ENCODE data around the gene SYCP2L.
A peak's percentile ranks its signal among the peaks of the same experiment; 100 is the strongest.

The SYCP2L gene

GRCh38 chr6:10886691-10887502 is at the start of gene SYCP2L (continued):
- TF ChIP-seq INSM2 (tag by site-specific recombination; IDR thresholded peaks at IDR 0.05) (peak; percentile 62), ZBTB20 (tag by site-specific recombination; IDR thresholded peaks at IDR 0.05) (peak; percentile 82), ZBTB7A (tag by site-specific recombination; IDR thresholded peaks at IDR 0.05; ENCODE audit: low read depth) (peak; percentile 65), SETDB1 (IDR thresholded peaks at IDR 0.05; ENCODE audit: insufficient read length, low read length) (peak; percentile 40), CTCF (tag by site-specific recombination; IDR thresholded peaks at IDR 0.05) (peak; percentile 98), ZBTB21 (tag by site-specific recombination; IDR thresholded peaks at IDR 0.05) (peak; percentile 90), TCF7L2 (IDR thresholded peaks at IDR 0.05; ENCODE audit: borderline replicate concordance, low read depth, low read length) (no peak), ZNF449 (tag by site-specific recombination; IDR thresholded peaks at IDR 0.05) (peak; percentile 24; the same call in 1 of the 2 replicates), KLF10 (tag by site-specific recombination; IDR thresholded peaks at IDR 0.05) (peak; percentile 66; the same call in 1 of the 2 replicates), KLF9 (tag by site-specific recombination; IDR thresholded peaks at IDR 0.05; ENCODE audit: low read depth) (peak; percentile 71; the same call in 1 of the 2 replicates), ZNF121 (tag by site-specific recombination; IDR thresholded peaks at IDR 0.05) (no peak), GLIS1 (tag by site-specific recombination; IDR thresholded peaks at IDR 0.05) (peak; percentile 52; the same call in 1 of the 2 replicates), ZNF274 (IDR thresholded peaks at IDR 0.05; ENCODE audit: low read length) (no peak), ZNF274 (tag by site-specific recombination; IDR thresholded peaks at IDR 0.05; ENCODE audit: borderline replicate concordance) (no peak), ZNF677 (tag by site-specific recombination; IDR thresholded peaks at IDR 0.05) (0 out of 2 replicates have a peak, but pooled peaks have one; percentile 7), ZNF335 (tag by site-specific recombination; conservative IDR thresholded peaks at IDR 0.05) (peak; percentile 11), ZNF10 (tag by site-specific recombination; IDR thresholded peaks at IDR 0.05) (0 out of 2 replicates have a peak, but pooled peaks have one; percentile 40), ZBTB8A (tag by site-specific recombination; IDR thresholded peaks at IDR 0.05) (peak; percentile 85)
- TF ChIP-seq, protein P1, sequence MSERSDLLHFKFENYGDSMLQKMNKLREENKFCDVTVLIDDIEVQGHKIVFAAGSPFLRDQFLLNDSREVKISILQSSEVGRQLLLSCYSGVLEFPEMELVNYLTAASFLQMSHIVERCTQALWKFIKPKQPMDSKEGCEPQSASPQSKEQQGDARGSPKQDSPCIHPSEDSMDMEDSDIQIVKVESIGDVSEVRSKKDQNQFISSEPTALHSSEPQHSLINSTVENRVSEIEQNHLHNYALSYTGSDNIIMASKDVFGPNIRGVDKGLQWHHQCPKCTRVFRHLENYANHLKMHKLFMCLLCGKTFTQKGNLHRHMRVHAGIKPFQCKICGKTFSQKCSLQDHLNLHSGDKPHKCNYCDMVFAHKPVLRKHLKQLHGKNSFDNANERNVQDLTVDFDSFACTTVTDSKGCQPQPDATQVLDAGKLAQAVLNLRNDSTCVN (tag by site-specific recombination; optimal IDR thresholded peaks at IDR 0.05) = peak; percentile 80
- TF ChIP-seq, protein P2, sequence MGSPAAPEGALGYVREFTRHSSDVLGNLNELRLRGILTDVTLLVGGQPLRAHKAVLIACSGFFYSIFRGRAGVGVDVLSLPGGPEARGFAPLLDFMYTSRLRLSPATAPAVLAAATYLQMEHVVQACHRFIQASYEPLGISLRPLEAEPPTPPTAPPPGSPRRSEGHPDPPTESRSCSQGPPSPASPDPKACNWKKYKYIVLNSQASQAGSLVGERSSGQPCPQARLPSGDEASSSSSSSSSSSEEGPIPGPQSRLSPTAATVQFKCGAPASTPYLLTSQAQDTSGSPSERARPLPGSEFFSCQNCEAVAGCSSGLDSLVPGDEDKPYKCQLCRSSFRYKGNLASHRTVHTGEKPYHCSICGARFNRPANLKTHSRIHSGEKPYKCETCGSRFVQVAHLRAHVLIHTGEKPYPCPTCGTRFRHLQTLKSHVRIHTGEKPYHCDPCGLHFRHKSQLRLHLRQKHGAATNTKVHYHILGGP (tag by site-specific recombination; IDR thresholded peaks at IDR 0.05) = peak; percentile 98
- TF ChIP-seq, protein P3, sequence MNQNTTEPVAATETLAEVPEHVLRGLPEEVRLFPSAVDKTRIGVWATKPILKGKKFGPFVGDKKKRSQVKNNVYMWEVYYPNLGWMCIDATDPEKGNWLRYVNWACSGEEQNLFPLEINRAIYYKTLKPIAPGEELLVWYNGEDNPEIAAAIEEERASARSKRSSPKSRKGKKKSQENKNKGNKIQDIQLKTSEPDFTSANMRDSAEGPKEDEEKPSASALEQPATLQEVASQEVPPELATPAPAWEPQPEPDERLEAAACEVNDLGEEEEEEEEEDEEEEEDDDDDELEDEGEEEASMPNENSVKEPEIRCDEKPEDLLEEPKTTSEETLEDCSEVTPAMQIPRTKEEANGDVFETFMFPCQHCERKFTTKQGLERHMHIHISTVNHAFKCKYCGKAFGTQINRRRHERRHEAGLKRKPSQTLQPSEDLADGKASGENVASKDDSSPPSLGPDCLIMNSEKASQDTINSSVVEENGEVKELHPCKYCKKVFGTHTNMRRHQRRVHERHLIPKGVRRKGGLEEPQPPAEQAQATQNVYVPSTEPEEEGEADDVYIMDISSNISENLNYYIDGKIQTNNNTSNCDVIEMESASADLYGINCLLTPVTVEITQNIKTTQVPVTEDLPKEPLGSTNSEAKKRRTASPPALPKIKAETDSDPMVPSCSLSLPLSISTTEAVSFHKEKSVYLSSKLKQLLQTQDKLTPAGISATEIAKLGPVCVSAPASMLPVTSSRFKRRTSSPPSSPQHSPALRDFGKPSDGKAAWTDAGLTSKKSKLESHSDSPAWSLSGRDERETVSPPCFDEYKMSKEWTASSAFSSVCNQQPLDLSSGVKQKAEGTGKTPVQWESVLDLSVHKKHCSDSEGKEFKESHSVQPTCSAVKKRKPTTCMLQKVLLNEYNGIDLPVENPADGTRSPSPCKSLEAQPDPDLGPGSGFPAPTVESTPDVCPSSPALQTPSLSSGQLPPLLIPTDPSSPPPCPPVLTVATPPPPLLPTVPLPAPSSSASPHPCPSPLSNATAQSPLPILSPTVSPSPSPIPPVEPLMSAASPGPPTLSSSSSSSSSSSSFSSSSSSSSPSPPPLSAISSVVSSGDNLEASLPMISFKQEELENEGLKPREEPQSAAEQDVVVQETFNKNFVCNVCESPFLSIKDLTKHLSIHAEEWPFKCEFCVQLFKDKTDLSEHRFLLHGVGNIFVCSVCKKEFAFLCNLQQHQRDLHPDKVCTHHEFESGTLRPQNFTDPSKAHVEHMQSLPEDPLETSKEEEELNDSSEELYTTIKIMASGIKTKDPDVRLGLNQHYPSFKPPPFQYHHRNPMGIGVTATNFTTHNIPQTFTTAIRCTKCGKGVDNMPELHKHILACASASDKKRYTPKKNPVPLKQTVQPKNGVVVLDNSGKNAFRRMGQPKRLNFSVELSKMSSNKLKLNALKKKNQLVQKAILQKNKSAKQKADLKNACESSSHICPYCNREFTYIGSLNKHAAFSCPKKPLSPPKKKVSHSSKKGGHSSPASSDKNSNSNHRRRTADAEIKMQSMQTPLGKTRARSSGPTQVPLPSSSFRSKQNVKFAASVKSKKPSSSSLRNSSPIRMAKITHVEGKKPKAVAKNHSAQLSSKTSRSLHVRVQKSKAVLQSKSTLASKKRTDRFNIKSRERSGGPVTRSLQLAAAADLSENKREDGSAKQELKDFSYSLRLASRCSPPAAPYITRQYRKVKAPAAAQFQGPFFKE (tag by site-specific recombination; IDR thresholded peaks at IDR 0.05; ENCODE audit: borderline replicate concordance) = no peak
